Neural cell (in vitro differentiated cells): Measurements from ENCODE around the gene CTH.

Source experiments
- EZH2 ChIP-seq: fragments of 200-600, 300-800 bp; shearing (Covaris generic), sonication (generic); IDR thresholded peaks from 2 replicates; pipeline ENCODE4 v1.6.1; 2014; ENCODE audit warnings: antibody characterized with exemption, low read length, borderline replicate concordance, mild to moderate bottlenecking; ENCODE audit not compliant: insufficient read depth, poor library complexity, severe bottlenecking
- POLR2AphosphoS5 ChIP-seq: IDR thresholded peaks from 2 replicates; pipeline ENCODE4 v1.6.1; 2012
- RAD21 ChIP-seq: fragments of 450-650 bp; conservative IDR thresholded peaks from 2 replicates; pipeline ENCODE4 v1.6.1; 2014; ENCODE audit warnings: antibody characterized with exemption, mild to moderate bottlenecking, moderate library complexity
- SMC3 ChIP-seq: fragments of 450-650 bp; conservative IDR thresholded peaks from 2 replicates; pipeline ENCODE4 v1.6.1; 2014; ENCODE audit warnings: antibody characterized with exemption, mild to moderate bottlenecking, moderate library complexity; ENCODE audit not compliant: poor library complexity
- TAF1 ChIP-seq: IDR thresholded peaks from 2 replicates; pipeline ENCODE4 v1.6.1; 2012; ENCODE audit warnings: low read depth
- TF ChIP-seq, protein P1 (sequence below): fragments of 450-650 bp; IDR thresholded peaks from 2 replicates; pipeline ENCODE4 v1.5.1; 2014; ENCODE audit warnings: antibody characterized with exemption, mild to moderate bottlenecking, moderate library complexity; ENCODE audit not compliant: poor library complexity, severe bottlenecking
- TF ChIP-seq, protein P2 (sequence below): IDR thresholded peaks from 2 replicates; pipeline ENCODE4 v1.6.1; 2012; ENCODE audit warnings: borderline replicate concordance

DNA sequence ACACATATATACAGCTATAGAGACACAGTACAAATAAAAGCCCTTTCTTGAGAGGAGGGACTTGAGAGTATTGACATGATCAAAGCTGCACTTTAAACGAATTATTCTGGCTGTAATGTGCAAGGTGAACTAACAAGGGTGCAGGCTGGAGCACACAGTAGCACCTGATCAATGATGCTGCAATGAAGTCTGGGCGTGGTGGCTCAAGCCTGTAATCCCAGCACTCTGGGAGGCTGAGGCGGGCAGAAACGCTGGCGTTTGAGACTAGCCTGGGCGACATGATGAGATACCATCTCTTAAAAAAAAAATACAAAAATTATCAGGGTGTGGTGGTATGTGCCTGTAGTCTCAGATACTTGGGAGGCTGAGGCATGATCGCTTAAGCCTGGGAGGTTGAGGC, 14.1 kb upstream of the CTH start:
- TF ChIP-seq, protein P1, sequence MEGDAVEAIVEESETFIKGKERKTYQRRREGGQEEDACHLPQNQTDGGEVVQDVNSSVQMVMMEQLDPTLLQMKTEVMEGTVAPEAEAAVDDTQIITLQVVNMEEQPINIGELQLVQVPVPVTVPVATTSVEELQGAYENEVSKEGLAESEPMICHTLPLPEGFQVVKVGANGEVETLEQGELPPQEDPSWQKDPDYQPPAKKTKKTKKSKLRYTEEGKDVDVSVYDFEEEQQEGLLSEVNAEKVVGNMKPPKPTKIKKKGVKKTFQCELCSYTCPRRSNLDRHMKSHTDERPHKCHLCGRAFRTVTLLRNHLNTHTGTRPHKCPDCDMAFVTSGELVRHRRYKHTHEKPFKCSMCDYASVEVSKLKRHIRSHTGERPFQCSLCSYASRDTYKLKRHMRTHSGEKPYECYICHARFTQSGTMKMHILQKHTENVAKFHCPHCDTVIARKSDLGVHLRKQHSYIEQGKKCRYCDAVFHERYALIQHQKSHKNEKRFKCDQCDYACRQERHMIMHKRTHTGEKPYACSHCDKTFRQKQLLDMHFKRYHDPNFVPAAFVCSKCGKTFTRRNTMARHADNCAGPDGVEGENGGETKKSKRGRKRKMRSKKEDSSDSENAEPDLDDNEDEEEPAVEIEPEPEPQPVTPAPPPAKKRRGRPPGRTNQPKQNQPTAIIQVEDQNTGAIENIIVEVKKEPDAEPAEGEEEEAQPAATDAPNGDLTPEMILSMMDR, result no peak
- TF ChIP-seq RAD21, result no peak
- TF ChIP-seq, protein P2, sequence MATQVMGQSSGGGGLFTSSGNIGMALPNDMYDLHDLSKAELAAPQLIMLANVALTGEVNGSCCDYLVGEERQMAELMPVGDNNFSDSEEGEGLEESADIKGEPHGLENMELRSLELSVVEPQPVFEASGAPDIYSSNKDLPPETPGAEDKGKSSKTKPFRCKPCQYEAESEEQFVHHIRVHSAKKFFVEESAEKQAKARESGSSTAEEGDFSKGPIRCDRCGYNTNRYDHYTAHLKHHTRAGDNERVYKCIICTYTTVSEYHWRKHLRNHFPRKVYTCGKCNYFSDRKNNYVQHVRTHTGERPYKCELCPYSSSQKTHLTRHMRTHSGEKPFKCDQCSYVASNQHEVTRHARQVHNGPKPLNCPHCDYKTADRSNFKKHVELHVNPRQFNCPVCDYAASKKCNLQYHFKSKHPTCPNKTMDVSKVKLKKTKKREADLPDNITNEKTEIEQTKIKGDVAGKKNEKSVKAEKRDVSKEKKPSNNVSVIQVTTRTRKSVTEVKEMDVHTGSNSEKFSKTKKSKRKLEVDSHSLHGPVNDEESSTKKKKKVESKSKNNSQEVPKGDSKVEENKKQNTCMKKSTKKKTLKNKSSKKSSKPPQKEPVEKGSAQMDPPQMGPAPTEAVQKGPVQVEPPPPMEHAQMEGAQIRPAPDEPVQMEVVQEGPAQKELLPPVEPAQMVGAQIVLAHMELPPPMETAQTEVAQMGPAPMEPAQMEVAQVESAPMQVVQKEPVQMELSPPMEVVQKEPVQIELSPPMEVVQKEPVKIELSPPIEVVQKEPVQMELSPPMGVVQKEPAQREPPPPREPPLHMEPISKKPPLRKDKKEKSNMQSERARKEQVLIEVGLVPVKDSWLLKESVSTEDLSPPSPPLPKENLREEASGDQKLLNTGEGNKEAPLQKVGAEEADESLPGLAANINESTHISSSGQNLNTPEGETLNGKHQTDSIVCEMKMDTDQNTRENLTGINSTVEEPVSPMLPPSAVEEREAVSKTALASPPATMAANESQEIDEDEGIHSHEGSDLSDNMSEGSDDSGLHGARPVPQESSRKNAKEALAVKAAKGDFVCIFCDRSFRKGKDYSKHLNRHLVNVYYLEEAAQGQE, result no peak
- no peak for TF ChIP-seq EZH2
- TF ChIP-seq TAF1, result no peak
- no peak for TF ChIP-seq POLR2AphosphoS5
- TF ChIP-seq SMC3, result no peak
